ENCODE results near the gene POSTN.
"Not testable (repeated sequence)": the region's sequence is repeated elsewhere in the genome, so short reads cannot be mapped to it uniquely, and the experiment has no call there.

POSTN gene

GRCh38 chr13:37576601-37577000 is 22.0 kb downstream of the POSTN start:
- no peak for DNase-seq (ENCODE audit: low spot score)
- Mint-ChIP-seq H3K9me3 (no peaks in the 10 kb centered on the region), H3K27ac (no peak overlapping the region), H3K4me1 (ENCODE audit: low read depth) (no peaks in the 10 kb centered on the region), H3K4me3 (no peak overlapping the region), H3K36me3 (ENCODE audit: low read depth) (no peaks in the 10 kb centered on the region), H3K27me3 (ENCODE audit: low read depth) (no peaks in the 10 kb centered on the region)

- no peak for DNase-seq (ENCODE audit: low spot score)
- Mint-ChIP-seq H3K9me3 (peaks cover 21% of the 10 kb centered on the region), H3K36me3 (ENCODE audit: low read depth) (no peaks in the 10 kb centered on the region), H3K27ac (no peak overlapping the region), H3K4me1 (ENCODE audit: low read depth) (no peaks in the 10 kb centered on the region), H3K4me3 (no peak overlapping the region), H3K27me3 (ENCODE audit: low read depth) (no peaks in the 10 kb centered on the region)
Measured at GRCh38 chr13:37565425-37565824, 33.1 kb downstream of the POSTN start.

GRCh38 chr13:37561031-37561430 is 37.5 kb downstream of the POSTN start:
- no peak overlapping the region for H3K4me3 Mint-ChIP-seq
- peaks cover 2% of the 10 kb centered on the region for H3K36me3 Mint-ChIP-seq (ENCODE audit: low read depth)
- H3K4me1 Mint-ChIP-seq (ENCODE audit: low read depth) = no peaks in the 10 kb centered on the region
- no peak overlapping the region for H3K27ac Mint-ChIP-seq
- H3K9me3 Mint-ChIP-seq = peaks cover 52% of the 10 kb centered on the region
- H3K27me3 Mint-ChIP-seq (ENCODE audit: low read depth) = no peaks in the 10 kb centered on the region
- no peak for DNase-seq (ENCODE audit: low spot score)

- no peak for DNase-seq (ENCODE audit: low spot score)
- Mint-ChIP-seq H3K4me1 (ENCODE audit: low read depth) (no peaks in the 10 kb centered on the region), H3K36me3 (ENCODE audit: low read depth) (peaks cover 2% of the 10 kb centered on the region), H3K27me3 (ENCODE audit: low read depth) (no peaks in the 10 kb centered on the region), H3K4me3 (no peak overlapping the region), H3K27ac (no peak overlapping the region), H3K9me3 (peaks cover 53% of the 10 kb centered on the region)
Measured at GRCh38 chr13:37560526-37560925, 38.0 kb downstream of the POSTN start.

GRCh38 chr13:37558766-37559165 is 39.8 kb downstream of the POSTN start:
- peaks cover 47% of the 10 kb centered on the region for H3K9me3 Mint-ChIP-seq
- H3K36me3 Mint-ChIP-seq (ENCODE audit: low read depth); DNase-seq (ENCODE audit: low spot score); H3K4me1 Mint-ChIP-seq (ENCODE audit: low read depth); H3K27ac Mint-ChIP-seq; H3K4me3 Mint-ChIP-seq; H3K27me3 Mint-ChIP-seq (ENCODE audit: low read depth): not testable (repeated sequence)

- H3K27ac Mint-ChIP-seq = no peak overlapping the region
- H3K4me3 Mint-ChIP-seq = no peak overlapping the region
- no peaks in the 10 kb centered on the region for H3K36me3 Mint-ChIP-seq (ENCODE audit: low read depth)
- no peak for DNase-seq (ENCODE audit: low spot score)
- H3K27me3 Mint-ChIP-seq (ENCODE audit: low read depth) = no peaks in the 10 kb centered on the region
- H3K4me1 Mint-ChIP-seq (ENCODE audit: low read depth) = no peaks in the 10 kb centered on the region
- peaks cover 36% of the 10 kb centered on the region for H3K9me3 Mint-ChIP-seq
Measured at GRCh38 chr13:37546087-37546486, 52.5 kb downstream of the POSTN start.

- H3K4me1 Mint-ChIP-seq (ENCODE audit: low read depth) = no peaks in the 10 kb centered on the region
- H3K36me3 Mint-ChIP-seq (ENCODE audit: low read depth) = no peaks in the 10 kb centered on the region
- peaks cover 36% of the 10 kb centered on the region for H3K9me3 Mint-ChIP-seq
- DNase-seq (ENCODE audit: low spot score) = no peak
- H3K27me3 Mint-ChIP-seq (ENCODE audit: low read depth) = no peaks in the 10 kb centered on the region
- H3K4me3 Mint-ChIP-seq = no peak overlapping the region
- no peak overlapping the region for H3K27ac Mint-ChIP-seq
Measured at GRCh38 chr13:37544995-37545394, 53.6 kb downstream of the POSTN start.

GRCh38 chr13:37539976-37540605 is 58.5 kb downstream of the POSTN start:
- no peak overlapping the region for H3K27ac Mint-ChIP-seq
- H3K36me3 Mint-ChIP-seq (ENCODE audit: low read depth) = no peaks in the 10 kb centered on the region
- H3K27me3 Mint-ChIP-seq (ENCODE audit: low read depth) = no peaks in the 10 kb centered on the region
- no peaks in the 10 kb centered on the region for H3K4me1 Mint-ChIP-seq (ENCODE audit: low read depth)
- peaks cover 45% of the 10 kb centered on the region for H3K9me3 Mint-ChIP-seq
- DNase-seq (ENCODE audit: low spot score) = no peak
- H3K4me3 Mint-ChIP-seq = no peak overlapping the region

- H3K27me3 Mint-ChIP-seq (ENCODE audit: low read depth) = no peaks in the 10 kb centered on the region
- no peak for DNase-seq (ENCODE audit: low spot score)
- no peak overlapping the region for H3K27ac Mint-ChIP-seq
- no peaks in the 10 kb centered on the region for H3K36me3 Mint-ChIP-seq (ENCODE audit: low read depth)
- no peak overlapping the region for H3K4me3 Mint-ChIP-seq
- H3K4me1 Mint-ChIP-seq (ENCODE audit: low read depth) = no peaks in the 10 kb centered on the region
- peaks cover 39% of the 10 kb centered on the region for H3K9me3 Mint-ChIP-seq
Measured at GRCh38 chr13:37539170-37539569, 59.4 kb downstream of the POSTN start.

GRCh38 chr13:37535501-37535900 is 63.1 kb downstream of the POSTN start:
- Mint-ChIP-seq H3K4me1 (ENCODE audit: low read depth) (no peaks in the 10 kb centered on the region), H3K27ac (no peak overlapping the region), H3K4me3 (no peak overlapping the region), H3K27me3 (ENCODE audit: low read depth) (no peaks in the 10 kb centered on the region), H3K9me3 (peaks cover 32% of the 10 kb centered on the region), H3K36me3 (ENCODE audit: low read depth) (no peaks in the 10 kb centered on the region)
- DNase-seq (ENCODE audit: low spot score) = no peak

GRCh38 chr13:37534676-37535075 is 63.9 kb downstream of the POSTN start:
- Mint-ChIP-seq H3K9me3 (peaks cover 36% of the 10 kb centered on the region), H3K36me3 (ENCODE audit: low read depth) (no peaks in the 10 kb centered on the region), H3K4me3 (no peak overlapping the region), H3K27me3 (ENCODE audit: low read depth) (no peaks in the 10 kb centered on the region), H3K4me1 (ENCODE audit: low read depth) (no peaks in the 10 kb centered on the region), H3K27ac (no peak overlapping the region)
- DNase-seq (ENCODE audit: low spot score) = no peak

GRCh38 chr13:37534181-37534580 is 64.4 kb downstream of the POSTN start:
- Mint-ChIP-seq H3K27ac (no peak overlapping the region), H3K4me1 (ENCODE audit: low read depth) (no peaks in the 10 kb centered on the region), H3K9me3 (peaks cover 35% of the 10 kb centered on the region), H3K36me3 (ENCODE audit: low read depth) (no peaks in the 10 kb centered on the region), H3K27me3 (ENCODE audit: low read depth) (no peaks in the 10 kb centered on the region), H3K4me3 (no peak overlapping the region)
- DNase-seq (ENCODE audit: low spot score) = no peak

- no peaks in the 10 kb centered on the region for H3K4me1 Mint-ChIP-seq (ENCODE audit: low read depth)
- DNase-seq (ENCODE audit: low spot score) = no peak
- no peaks in the 10 kb centered on the region for H3K27me3 Mint-ChIP-seq (ENCODE audit: low read depth)
- no peaks in the 10 kb centered on the region for H3K36me3 Mint-ChIP-seq (ENCODE audit: low read depth)
- H3K4me3 Mint-ChIP-seq = no peak overlapping the region
- no peak overlapping the region for H3K27ac Mint-ChIP-seq
- peaks cover 37% of the 10 kb centered on the region for H3K9me3 Mint-ChIP-seq
Measured at GRCh38 chr13:37531049-37531448, 67.5 kb downstream of the POSTN start.

- DNase-seq (ENCODE audit: low spot score) = no peak
- Mint-ChIP-seq H3K4me3 (no peak overlapping the region), H3K27ac (no peak overlapping the region), H3K9me3 (peaks cover 31% of the 10 kb centered on the region), H3K36me3 (ENCODE audit: low read depth) (no peaks in the 10 kb centered on the region), H3K27me3 (ENCODE audit: low read depth) (no peaks in the 10 kb centered on the region), H3K4me1 (ENCODE audit: low read depth) (no peaks in the 10 kb centered on the region)
Measured at GRCh38 chr13:37529751-37530385, 68.7 kb downstream of the POSTN start.

All from T-helper 2 cell treated with Interferon-gamma antibody and Interleukin-4, amounts not matched to agents 5 μg/mL and 100 μg/mL, for 36 hours (primary cell).